SIG-M5 (cell line): ENCODE measurements around the gene MYH6.
"Not testable (repeated sequence)": the region's sequence is repeated elsewhere in the genome, so short reads cannot be mapped to it uniquely, and the experiment has no call there.

Source experiments
- DNase-seq: peaks from one replicate; lab custom pipeline; 2025; lab: John Stamatoyannopoulos, UW

MYH6 gene

DNA sequence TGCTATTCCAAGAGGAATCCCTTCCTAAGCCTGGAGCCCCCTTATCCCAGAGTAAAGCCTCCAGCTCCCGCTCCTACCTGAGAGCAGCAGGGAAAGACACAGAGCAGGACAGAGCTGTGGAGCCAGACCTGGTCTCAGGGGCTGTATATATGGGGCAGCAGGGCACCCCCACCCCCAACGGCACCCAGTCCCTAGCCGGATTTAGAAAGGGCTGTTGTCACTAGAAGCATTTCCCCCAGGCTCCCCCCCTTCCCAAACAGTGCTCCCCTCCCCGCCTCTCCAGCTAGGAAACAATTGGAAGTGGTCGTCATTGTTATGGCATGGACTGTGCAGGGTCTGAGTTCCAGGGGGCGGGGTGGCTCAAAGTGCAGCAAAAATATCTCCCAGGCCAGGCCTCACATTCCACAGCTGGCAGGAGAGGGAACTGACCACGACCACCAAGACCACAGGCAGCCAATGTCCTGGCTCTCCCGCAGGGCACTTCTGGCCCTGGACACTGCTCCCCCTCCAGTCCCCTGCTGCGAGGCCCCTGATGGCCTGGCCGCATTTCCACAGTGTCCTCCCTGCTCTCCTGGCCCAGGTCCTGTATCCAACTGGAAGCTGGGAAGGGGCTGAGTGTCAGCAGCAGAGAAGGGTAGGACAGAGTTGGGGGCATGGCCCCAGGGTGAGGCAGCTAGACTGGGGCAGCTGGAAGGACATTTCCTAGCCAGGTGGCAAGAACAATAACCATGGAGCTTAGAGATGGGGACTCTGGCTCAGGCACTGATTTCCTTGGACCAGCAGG, 27.7 kb upstream of the MYH6 start, which contains the start of gene MYH7:
MYH7 (minus strand) TSS at position 118 of the 784 bp plus-strand sequence. CDS start 1,928 bp downstream, outside the sequence.
- DNase-seq = no peak

DNA sequence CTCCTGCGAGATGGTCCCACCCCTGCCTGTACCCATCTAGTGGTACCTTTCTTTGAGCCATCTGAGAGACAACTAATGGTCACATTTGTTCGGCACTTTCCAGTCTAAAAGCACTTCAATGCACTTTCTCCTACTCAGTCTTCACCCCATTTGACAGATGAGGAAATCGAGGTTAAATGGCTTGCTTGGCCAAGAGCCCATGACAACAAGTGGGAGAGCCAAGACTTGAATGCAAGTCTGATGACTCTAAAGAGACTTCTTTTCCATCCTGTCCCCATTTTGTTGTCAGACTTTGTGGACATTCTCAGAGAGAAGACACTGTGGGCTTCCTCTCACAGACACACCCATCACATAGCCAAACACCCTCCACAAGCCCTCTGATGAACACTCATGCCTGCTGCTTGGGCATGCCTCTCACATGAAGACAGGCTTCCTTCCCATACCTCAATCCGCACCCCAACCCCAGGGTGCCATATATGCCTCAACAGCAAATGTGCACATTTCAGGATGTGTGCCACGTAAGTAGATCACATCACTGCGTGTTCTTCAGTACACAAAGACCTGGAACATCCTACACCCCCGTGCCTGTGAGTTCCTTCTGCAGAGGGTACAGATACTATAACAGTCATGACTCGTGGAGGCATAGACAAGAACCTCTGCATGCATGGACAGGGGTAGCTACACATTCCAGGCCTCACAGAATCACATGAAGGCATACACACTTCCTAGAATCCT, 26.6 kb upstream of the MYH6 start:
- DNase-seq = no peak

GRCh38 chr14:23433457-23433856, 25.4 kb upstream of the MYH6 start:
- DNase-seq = no peak

DNA sequence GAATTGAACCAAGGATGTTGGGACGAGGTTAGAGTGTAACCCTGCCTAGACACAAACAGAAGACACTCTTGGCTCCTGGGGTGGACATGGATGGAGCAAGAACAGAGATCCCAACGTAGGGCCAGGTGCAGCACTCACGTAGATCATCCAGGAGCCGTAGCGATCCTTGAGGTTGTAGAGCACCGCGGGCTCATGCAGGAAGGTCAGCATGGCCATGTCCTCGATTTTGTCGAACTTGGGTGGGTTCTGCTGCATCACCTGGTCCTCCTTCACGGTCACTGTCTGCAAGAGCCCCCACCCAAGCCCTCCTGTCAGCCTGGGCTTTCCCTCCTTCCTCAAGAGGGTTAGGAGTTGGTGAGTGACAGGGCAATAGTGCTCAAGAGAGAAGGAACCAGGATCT, 24.9 kb upstream of the MYH6 start:
- no peak for DNase-seq

DNA sequence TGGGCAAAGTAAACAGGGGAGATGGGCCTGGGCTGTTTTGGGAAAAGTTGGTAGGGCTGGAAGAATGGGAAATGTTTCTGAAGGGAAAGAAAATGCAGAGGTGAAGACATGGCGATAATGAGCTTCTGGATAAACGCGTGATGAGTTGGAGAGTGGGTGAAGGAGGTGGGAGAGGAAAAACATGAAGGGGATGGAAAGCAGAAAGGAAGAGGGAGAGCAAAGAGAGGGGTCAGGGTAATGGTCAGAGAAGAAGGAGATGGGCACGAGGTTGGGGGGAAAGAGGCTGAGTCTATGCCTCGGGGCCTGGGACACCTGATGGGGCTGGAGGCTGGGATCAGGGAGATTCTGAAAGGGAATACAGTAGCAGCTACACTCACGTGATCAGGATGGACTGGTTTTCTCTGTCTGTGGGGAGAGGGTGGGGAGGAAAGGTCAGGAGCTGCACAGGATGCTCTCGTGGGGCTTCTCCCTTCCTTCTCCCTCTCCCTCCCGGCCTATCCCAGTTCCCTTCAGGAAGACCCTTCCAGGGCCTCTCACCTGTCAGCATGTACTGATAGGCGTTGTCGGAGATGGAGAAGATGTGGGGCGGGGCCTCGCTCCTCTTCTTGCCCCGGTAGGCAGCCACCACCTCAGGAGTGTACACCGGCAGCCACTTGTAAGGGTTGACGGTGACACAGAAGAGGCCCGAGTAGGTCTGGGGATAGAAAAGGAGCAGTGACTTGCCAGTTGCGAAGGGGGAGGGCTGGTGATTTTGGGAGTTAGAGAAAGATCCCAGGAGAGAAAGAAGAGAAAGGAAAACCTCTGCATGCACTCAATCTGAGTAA, 24.2 kb upstream of the MYH6 start:
- DNase-seq = no peak

DNA sequence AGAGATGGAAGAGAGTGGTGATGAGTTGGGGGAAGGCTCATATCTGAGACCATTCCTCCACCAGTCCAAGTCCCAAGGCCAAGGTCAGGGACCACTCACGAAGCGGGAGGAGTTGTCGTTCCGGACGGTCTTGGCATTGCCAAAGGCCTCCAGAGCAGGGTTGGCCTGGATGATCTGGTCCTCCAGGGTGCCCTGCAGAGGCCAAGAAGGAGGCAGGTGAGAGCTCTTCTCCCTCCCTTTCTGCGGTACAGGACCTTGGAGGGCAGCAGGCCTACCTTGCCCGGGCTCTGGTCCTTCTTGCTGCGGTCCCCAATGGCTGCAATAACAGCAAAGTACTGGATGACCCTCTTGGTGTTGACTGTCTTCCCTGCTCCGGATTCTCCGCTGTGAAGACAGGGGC, 23.4 kb upstream of the MYH6 start:
- no peak for DNase-seq

GRCh38 chr14:23430723-23431085, 22.6 kb upstream of the MYH6 start:
- no peak for DNase-seq

- no peak for DNase-seq
Measured at GRCh38 chr14:23430016-23430722, 22.1 kb upstream of the MYH6 start.

- no peak for DNase-seq
Measured at GRCh38 chr14:23428686-23429495, 20.8 kb upstream of the MYH6 start.

DNA sequence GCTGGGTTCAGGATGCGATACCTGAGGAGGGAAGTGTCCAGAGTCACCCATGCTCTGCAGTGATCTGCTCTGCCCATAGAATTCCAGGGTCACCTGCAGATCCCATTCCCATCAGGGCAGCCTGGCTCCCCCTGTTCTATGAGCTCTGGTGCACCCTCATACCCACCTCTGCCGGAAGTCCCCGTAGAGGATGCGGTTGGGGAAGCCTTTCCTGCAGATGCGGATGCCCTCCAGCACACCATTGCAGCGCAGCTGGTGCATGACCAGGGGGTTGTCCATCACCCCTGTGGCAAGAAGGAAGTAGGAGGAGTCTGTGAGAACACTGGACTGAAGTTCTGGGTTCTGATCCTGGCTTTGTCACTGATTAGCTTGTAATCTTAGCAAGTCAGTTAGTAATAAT, 17.7 kb upstream of the MYH6 start:
- not testable (repeated sequence) for DNase-seq

- no peak for DNase-seq
Measured at GRCh38 chr14:23425169-23425568, 17.1 kb upstream of the MYH6 start.

- DNase-seq = no peak
Measured at GRCh38 chr14:23423657-23424056, 15.6 kb upstream of the MYH6 start.

GRCh38 chr14:23421594-23421993, 13.5 kb upstream of the MYH6 start:
- no peak for DNase-seq

DNA sequence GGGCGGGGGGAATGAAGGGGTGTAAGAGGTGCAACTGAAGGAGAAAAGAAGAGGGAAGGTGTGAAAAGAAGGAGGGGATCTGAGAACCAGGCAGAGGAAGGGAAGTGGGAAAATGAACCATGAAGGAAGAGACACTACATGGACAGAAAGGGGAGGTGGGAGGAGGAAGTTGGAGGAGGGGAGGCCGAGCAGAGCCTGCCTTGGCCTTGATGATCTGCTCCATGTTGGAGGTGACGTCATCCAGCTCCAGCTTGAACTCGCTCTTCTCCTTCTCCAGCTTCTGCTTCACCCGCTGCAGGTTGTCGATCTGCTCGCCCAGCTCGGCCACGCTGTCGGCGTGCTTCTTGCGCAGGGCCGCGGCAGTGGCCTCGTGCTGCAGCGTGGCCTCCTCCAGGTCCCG, 11.6 kb upstream of the MYH6 start:
- not testable (repeated sequence) for DNase-seq

DNA sequence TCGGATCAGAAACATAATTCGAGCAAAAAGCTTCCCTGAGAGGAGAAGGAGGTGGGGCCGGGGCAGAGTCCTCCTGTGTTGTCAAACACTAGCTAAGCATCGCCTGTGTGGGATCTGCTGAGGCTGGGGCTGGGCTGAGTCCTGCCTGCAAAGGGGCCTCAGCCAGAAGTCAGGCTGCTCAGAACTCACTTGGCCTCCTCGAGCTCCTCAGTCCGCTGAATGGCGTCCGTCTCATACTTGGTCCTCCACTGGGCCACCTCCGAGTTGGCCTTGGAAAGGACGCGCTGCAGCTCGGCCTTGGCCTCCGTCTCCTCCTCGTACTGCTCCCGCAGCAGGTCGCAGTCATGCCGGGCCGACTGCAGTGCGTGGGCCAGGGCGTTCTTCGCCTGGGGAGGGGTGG, 9.9 kb upstream of the MYH6 start:
- no peak for DNase-seq

DNA sequence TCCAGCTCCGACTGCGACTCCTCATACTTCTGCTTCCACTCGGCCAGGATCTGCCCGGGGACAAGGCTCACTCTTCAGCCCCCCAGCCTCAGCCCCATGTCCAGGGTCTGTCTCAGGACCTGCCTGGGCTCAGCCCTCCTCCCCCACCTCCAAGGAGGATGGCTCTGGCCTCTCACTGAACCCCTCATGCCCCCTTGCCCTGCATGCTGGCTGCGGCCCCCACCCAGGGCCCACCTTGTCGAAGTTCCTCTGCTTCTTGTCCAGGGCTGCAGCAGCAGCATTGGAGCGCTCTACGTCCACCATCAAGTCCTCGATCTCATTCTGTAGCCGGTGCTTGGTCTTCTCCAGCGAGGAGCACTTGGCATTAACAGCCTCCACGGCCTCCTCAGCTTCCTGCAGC, 9.2 kb upstream of the MYH6 start:
- not testable (repeated sequence) for DNase-seq

DNA sequence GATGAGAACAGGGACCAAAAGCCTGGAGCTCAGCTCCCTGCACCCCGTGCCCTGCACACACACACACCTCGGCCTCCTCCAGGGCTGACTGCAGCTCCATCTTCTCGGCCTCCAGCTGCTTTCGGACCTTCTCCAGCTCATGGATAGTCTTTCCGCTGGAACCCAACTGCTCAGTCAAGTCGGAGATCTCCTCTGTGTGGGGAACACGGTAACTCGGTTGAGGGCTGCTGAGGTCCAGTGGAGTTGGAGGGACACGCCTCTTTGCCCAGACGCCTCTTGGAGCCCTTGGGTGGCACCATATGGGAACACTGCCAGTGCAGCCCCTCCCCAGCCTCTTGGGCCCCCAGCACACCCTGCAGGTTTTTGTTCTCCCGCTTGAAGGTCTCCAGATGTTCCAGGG, 8.7 kb upstream of the MYH6 start:
- no peak for DNase-seq

DNA sequence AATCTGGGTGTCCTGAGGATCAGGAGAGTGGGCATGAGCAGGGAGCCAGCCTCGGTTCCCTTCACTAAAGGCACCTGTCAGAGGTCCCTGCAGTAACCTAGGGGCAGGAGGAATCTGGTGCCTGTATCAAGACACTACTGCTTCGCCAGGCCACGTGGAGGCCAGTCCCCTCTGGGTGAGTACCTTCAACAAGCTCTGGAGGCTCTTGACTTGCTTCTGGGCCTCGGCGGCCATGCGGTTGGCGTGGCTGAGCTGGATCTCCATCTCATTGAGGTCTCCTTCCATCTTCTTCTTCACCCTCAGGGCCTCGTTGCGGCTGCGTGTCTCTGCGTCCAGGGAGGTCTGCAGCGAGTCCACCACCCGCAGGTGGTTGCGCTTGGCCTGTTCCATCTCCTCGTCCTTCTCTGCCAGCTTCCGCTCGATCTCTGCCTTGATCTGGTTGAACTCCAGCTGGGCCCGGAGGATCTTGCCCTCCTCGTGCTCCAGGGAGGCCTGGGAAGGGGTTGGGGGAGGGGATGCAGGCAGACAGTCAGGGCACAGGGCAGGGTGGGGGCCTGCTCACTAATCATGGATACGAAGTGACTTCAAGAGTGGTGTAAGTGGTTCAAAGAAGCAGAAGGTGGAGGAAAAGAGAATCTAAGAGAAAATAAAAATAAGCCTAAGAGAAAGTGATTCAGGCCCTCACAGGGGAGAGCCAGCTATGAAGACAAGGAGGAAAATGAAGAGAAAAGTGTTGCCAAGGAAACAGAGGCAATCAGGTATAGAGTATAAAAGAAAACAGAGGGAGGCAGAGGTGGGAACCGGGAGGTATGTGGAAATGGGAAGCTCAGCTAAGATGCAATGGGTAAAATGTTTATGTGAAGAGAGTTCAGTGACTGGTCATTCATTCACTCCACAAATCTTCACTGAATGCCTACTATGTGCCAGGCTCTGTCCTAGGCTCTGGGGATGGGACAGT, 8.0 kb upstream of the MYH6 start:
- no peak for DNase-seq

DNA sequence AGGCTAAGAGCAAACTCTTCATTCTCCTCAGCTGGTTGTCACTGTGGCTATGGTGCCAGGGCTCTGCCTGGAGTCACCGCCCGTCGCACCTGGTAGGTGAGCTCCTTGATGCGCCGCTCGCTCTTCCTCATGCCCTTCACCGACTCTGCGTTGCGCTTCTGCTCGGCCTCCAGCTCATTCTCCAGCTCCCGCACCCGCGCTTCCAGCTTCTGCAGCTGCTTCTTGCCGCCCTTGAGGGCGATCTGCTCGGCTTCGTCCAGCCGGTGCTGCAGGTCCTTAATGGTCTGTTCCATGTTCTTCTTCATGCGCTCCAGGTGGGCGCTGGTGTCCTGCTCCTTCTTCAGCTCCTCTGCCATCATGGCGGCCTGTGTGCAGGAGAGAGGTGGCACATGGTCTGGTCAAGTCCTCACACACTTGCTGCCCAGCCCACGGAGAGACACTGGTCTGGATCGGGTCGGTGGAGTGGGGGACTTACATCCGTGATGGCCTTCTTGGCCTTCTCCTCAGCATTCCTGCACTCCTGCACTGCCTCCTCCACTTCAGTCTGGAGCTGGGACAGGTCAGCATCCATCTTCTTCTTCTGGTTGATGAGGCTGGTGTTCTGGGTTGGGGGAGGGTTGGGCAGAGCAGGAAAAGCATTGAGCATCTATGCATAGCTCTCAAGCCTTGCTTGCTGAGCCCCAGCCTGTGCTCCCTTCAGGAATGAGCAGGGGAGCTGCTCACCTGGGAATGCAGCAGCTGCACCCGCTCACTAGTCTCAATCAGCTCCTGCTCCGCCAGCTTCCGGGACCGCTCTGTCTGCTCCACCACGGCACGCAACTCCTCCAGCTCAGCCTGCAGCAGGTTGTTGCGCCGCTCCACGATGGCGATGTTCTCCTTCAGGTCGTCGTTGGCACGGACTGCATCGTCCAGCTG, 7.1 kb upstream of the MYH6 start:
- DNase-seq = no peak
